T-helper 2 cell (primary cell): ENCODE measurements around the gene PLEKHA6.

Experiments
- DNase-seq, 5 experiments: peaks; one replicate each; pipeline versions ENCODE4 v3.0.0 to v3.0.0-alpha.2; 2012 to 2022

PLEKHA6 gene

GRCh38 chr1:204307334-204307883 lies 52.3 kb downstream of the PLEKHA6 start:
- DNase-seq: no peak

- DNase-seq: no peak
Observed at GRCh38 chr1:204306076-204306475, 53.7 kb downstream of the PLEKHA6 start.

GRCh38 chr1:204304067-204304466 lies 55.7 kb downstream of the PLEKHA6 start:
- DNase-seq: no peak

DNA sequence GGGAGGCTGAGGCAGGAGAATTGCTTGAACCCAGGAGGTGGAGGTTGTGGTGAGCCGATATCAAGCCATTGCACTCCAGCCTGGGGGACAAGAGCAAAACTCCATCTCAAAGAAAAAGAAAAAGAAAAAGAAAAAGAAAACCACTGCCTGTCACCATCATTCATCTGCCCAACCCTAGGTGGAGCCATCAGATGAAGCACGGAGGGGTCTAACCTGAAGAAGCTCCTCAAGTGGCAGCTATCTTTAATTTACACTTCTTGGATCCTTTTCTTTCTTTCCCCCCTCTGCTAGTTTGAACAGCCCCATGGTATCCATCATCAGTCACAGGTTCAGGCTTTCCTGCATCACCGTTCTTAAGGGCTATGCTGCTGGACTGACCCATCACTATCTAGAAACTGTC lies 57.0 kb downstream of the PLEKHA6 start:
- DNase-seq: no peak

- DNase-seq: no peak
Observed at GRCh38 chr1:204301171-204301957, 58.4 kb downstream of the PLEKHA6 start.

GRCh38 chr1:204299814-204300365 lies 59.8 kb downstream of the PLEKHA6 start:
- DNase-seq: no peak

GRCh38 chr1:204296431-204296988 lies 63.2 kb downstream of the PLEKHA6 start:
- DNase-seq: no peak

DNA sequence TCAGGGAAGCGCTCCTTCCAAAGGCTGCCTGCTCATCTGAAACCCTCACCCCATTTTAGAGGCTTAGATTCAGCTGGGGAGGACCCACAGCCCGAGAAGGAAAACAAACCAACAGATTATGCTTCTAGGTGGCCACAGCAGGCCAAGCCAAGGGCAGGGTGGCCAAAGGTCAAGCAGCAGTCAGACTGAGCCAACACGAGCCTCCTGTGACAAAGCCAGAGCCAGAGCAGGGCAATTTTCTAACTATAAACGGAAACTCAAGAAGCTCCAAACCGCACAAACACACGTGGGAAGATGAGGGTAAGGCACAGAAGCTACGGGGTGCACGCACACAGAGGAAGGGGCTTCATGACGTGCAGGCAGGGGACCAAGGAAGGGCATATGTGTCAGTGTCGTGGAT lies 64.1 kb downstream of the PLEKHA6 start:
- DNase-seq: no peak

GRCh38 chr1:204294357-204294756 lies 65.4 kb downstream of the PLEKHA6 start:
- no peak for DNase-seq

GRCh38 chr1:204293605-204294337 lies 66.0 kb downstream of the PLEKHA6 start:
- no peak for DNase-seq

DNA sequence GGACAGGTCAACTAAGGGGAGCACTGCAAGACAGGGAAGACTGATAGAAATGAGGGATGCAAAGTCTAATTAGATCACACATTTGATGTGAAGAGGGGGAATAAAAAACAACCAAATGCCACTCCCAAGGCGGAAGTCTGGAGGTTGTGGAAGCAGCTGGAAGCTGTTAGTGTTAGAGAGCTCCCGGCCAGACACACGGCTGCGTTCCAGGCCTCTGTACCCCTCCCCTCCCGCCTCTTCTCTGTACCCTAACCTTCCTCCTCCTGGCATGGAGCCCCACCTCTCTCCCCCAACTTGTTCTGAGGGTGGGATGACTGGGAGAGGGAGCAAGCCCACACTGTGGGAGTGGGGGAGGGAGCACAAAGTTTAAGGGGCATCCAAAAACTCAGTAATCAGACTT lies 67.0 kb downstream of the PLEKHA6 start:
- no peak for DNase-seq

DNA sequence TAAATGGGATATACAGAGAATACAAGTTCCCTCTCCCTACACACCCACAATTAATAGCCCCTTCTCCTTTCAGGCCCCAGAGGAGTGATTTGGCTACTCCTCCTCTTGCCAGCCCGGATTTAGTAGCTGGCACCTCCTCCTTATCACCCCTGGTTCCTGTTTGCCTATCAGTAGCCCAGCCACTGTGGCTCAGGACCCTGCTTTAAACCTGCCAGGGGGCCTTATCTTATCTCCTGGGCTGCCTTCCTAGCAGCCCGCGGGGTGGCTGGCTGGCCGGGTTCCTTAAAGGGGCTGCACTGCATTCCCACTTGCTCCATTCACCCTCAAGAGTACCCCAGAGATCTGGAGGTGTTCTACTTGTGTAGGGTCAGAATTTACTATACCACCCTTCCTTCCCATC lies 70.4 kb downstream of the PLEKHA6 start:
- no peak for DNase-seq

DNA sequence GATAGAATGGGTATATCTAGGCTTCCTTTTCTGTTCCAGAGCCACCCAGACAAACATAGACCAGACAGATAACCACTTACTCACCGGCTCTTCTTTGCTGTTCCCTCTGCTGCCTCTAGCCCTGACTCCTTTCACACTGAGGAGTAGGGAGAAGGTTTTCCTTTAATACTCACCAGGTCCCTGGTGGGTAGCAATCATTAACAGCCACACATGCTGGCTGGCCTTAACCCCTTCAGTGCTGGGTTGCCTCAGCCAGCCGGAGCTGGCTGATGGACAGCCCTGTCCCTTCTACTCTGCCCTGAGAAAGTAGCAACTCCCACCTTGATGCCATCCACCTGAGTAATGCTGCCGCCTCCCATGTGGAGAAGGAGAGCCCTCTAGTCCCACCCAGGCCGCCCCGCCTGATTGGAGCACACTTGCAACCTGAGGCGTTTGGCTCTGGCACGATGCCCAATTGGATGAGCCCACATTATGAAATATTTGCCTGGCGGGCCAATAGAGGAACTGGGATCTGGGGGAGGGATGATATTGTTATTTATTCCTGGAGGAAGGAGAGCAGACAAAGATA lies 71.6 kb downstream of the PLEKHA6 start:
- no peak for DNase-seq

GRCh38 chr1:204287466-204287891 lies 72.2 kb downstream of the PLEKHA6 start:
- DNase-seq: no peak

- DNase-seq: peak in 3 of 5 experiments; percentile 6 to 63 (median 42)
Observed at GRCh38 chr1:204286831-204287421, 72.8 kb downstream of the PLEKHA6 start.

DNA sequence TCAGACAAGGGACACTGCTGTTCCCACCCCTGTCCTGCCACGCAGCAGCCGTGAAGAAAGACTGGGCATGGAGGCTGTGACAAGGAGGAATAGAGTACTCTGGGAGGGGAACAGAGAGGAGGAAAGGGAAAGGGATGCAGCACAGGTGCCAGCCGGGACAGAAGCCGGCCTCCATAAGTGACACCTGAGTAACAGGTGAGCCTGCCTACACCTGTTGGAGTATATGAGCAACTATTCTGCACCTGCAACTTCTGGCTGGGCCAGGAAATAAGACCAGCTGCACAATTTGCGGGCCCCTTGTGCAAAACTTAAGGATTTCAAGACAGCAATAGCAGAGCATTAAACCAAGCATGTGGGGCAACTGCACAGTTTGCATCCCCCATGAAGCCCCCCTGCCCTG lies 73.4 kb downstream of the PLEKHA6 start:
- DNase-seq: no peak

- DNase-seq: no peak
Observed at GRCh38 chr1:204285436-204286305, 74.1 kb downstream of the PLEKHA6 start.

DNA sequence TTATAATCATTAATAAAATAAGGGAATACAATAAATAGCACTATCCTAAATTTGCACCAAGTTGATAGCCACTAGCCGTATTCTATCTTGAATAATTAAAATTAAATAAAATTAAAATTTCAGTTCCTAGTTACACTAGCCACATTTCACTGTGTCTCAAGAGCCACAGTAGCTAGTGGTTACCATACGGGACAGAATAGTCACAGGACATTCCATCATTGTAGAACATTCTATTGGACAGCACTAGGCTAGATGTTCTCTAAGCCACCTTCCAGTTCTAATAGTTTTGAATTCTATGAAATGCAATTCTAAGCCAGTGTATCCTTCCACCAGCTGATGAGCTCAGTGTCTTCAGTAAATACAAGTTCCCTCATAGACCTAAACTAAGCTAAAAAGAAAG lies 74.8 kb downstream of the PLEKHA6 start:
- no peak for DNase-seq

DNA sequence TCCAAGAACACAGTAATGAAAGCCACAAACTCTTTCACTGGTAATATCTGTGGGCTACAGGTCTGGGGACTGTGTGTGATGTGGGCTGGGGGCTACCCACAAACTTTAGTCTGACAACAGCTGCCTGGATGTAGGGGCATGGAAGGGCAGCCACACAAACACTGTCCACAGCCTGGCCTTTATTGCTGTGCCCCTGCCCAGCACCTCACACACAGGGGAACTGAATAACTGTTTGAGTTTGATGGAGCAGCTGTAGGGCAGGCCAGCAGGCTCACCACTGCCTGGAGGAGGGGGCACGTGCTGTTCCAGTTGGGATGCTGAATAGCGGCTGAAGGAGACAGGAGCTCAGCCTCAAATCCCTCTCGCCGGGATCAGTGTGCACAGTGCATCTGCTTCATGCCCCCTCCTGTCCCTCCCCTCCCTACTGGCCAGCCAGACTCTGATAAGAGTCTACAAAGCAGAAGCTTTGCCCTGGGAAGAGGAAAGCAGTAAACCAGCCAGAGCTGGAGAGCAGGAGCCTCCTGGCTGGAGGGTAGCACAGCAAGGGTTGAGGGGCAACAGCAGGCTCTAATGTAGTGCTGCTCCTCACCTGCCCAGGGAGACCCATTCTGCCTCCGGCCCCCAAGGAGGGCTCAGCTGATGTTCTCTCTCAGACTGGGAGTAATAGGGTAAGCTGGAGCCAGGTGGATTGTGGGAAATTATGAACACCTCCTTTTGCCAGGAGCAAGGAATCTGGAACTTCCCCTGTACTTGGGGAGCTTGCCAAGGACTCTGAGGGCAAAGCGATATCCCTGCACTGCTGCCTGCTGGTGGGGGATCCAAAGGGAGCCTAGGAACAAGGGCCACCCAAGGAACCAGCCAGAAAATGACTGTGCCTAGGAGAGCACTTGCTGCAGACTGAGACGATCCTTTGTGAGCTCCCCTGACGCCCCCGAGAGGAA lies 75.7 kb downstream of the PLEKHA6 start:
- no peak for DNase-seq

DNA sequence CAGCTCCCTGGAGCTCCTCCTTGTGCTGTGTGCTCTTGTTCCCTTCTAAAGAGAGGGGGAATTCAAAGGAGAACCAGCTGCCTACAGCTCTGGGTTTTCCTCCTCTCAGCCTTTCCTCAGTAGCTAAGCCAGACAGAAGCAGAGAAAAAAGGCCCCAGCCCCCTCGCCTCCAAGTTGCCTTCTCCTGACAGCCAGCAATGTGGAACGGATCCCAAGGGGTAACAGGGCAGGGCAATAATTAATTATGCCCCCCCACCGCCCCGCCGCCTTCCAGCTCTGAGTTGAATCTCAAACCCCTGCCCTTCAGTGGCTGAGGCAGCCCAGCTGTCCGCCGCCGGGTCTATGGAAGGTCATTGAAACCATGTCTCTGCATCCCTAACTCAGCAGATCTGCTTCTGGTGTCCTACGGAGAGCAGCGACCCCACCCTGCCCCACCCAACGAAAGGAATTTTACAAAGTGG lies 76.9 kb downstream of the PLEKHA6 start:
- DNase-seq: no peak
